Peyer's patch (tissue), 4 donors: ENCODE data around the gene GTF2H4.

Source experiments
- POLR2A ChIP-seq, 2 donors: fragments of 450-650 bp; IDR thresholded peaks; one replicate each; pipeline ENCODE4 v1.5.1; 2017; ENCODE audit warnings: antibody characterized with exemption in 2 of 2, mild to moderate bottlenecking in 2 of 2, moderate library complexity in 2 of 2
- TF ChIP-seq, protein P1 (sequence below), 6 experiments: fragments of 450-650 bp in 4 of 6; fragments of 200-600 bp in 2 of 6; sonication (generic) in 1 of 6; IDR thresholded peaks; one replicate each; pipeline ENCODE4 v1.5.1; 2017 to 2019; ENCODE audit warnings: antibody characterized with exemption in 6 of 6, mild to moderate bottlenecking in 3 of 6, moderate library complexity in 1 of 6

DNA sequence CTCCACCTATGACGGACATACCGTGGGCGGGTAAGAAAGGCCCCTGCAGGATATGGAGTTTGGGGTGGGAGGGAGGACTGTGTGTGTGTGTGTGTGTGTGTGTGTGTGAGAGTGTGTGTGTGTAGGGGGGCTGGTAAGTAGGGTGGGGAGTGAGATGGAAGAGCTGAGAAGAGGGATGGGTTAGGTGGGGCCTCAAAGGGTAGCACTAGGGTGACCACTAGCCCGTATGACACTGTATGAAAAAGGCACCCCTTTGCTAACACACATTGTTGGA lies 16.6 kb upstream of the GTF2H4 start:
- TF ChIP-seq, protein P1, sequence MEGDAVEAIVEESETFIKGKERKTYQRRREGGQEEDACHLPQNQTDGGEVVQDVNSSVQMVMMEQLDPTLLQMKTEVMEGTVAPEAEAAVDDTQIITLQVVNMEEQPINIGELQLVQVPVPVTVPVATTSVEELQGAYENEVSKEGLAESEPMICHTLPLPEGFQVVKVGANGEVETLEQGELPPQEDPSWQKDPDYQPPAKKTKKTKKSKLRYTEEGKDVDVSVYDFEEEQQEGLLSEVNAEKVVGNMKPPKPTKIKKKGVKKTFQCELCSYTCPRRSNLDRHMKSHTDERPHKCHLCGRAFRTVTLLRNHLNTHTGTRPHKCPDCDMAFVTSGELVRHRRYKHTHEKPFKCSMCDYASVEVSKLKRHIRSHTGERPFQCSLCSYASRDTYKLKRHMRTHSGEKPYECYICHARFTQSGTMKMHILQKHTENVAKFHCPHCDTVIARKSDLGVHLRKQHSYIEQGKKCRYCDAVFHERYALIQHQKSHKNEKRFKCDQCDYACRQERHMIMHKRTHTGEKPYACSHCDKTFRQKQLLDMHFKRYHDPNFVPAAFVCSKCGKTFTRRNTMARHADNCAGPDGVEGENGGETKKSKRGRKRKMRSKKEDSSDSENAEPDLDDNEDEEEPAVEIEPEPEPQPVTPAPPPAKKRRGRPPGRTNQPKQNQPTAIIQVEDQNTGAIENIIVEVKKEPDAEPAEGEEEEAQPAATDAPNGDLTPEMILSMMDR (IDR thresholded peaks at IDR 0.05) = no peak
- no peak for TF ChIP-seq POLR2A (IDR thresholded peaks at IDR 0.05)
